HG02571 (cell line): ENCODE data around the gene CCL11.

Experiments
- ATAC-seq: cut with Tn5 transposase; IDR thresholded peaks from one replicate; pipeline ENCODE4 v1.9.1; 2021; ENCODE audit warnings: mild to moderate bottlenecking, moderate library complexity; ENCODE audit not compliant: unreplicated experiment

The CCL11 gene

GRCh38 chr17:34285286-34285792 lies at the start of gene CCL11:
Gene CCL11 (plus strand): TSS chr17:34285742. CDS start chr17:34285809, 67 bp downstream.
- no peak for ATAC-seq

GRCh38 chr17:34236281-34236892 lies 49.2 kb upstream of the CCL11 start:
- no peak for ATAC-seq

- ATAC-seq = no peak
These were observed 48.1 kb upstream of the CCL11 start for GRCh38 chr17:34237458-34237857.

GRCh38 chr17:34241062-34241461 lies 44.5 kb upstream of the CCL11 start:
- no peak for ATAC-seq

GRCh38 chr17:34242587-34243363 lies 42.8 kb upstream of the CCL11 start:
- no peak for ATAC-seq

GRCh38 chr17:34243364-34244320 lies 41.9 kb upstream of the CCL11 start:
- ATAC-seq = no peak

- no peak for ATAC-seq
These were observed 40.1 kb upstream of the CCL11 start for GRCh38 chr17:34245351-34245905.

- ATAC-seq = no peak
These were observed 39.1 kb upstream of the CCL11 start for GRCh38 chr17:34246446-34246845.

- ATAC-seq = no peak
These were observed 38.7 kb upstream of the CCL11 start for GRCh38 chr17:34246881-34247280.

GRCh38 chr17:34248511-34249024 lies 37.0 kb upstream of the CCL11 start:
- no peak for ATAC-seq

- no peak for ATAC-seq
These were observed 36.5 kb upstream of the CCL11 start for GRCh38 chr17:34249061-34249460.

- no peak for ATAC-seq
These were observed 36.1 kb upstream of the CCL11 start for GRCh38 chr17:34249478-34249877.

GRCh38 chr17:34251186-34251585 lies 34.4 kb upstream of the CCL11 start:
- no peak for ATAC-seq

- no peak for ATAC-seq
These were observed 33.5 kb upstream of the CCL11 start for GRCh38 chr17:34252095-34252443.

GRCh38 chr17:34252444-34253138 lies 33.0 kb upstream of the CCL11 start:
- ATAC-seq = no peak

GRCh38 chr17:34253139-34253525 lies 32.4 kb upstream of the CCL11 start:
- ATAC-seq = no peak

- ATAC-seq = no peak
These were observed 31.4 kb upstream of the CCL11 start for GRCh38 chr17:34254146-34254545.

- no peak for ATAC-seq
These were observed 30.7 kb upstream of the CCL11 start, which contains the start of gene CCL2 for GRCh38 chr17:34254651-34255380. Gene CCL2 (plus strand): TSS chr17:34255285. CDS start chr17:34255350, 65 bp downstream.

- no peak for ATAC-seq
These were observed 30.2 kb upstream of the CCL11 start for GRCh38 chr17:34255381-34255732.
